Caco-2 (cell line): Measurements from ENCODE around the gene UGT1A6. TPM values are rescaled to one million over a fixed set of nuclear protein-coding genes. Genes with fewer than 3 reads are reported as not detected.

Source experiments
- BruUV-seq: library from RNA; stranded (reverse); fragments of 400-500 nt; replicated peaks from 2 replicates; lab custom pipeline; 2021; lab: Mats Ljungman, UMichigan
- CTCF ChIA-PET: fragments of 300-600 bp; sonication (Branson Sonifier 250); formaldehyde crosslinking; loops from one replicate; lab custom pipeline; 2022; ENCODE audit warnings: antibody characterized with exemption; lab: Charles Lee
- POLR2A ChIA-PET: fragments of 300-600 bp; sonication (Branson Sonifier 250); formaldehyde crosslinking; loops from one replicate; lab custom pipeline; 2022; ENCODE audit warnings: antibody characterized with exemption; lab: Charles Lee
- DNase-seq, 2 experiments: peaks; one replicate each; pipeline versions ENCODE4 v3.0.0 to v3.0.0-alpha.2; 2020 to 2022
- H3K27me3 ChIP-seq: replicated peaks from 2 replicates; pipeline ENCODE4 v1.6.0; 2011; ENCODE audit warnings: low read length; ENCODE audit not compliant: control insufficient read depth, insufficient read depth
- H3K36me3 ChIP-seq: 2 replicates; pipeline ENCODE4 v1.5.1; 2011; ENCODE audit warnings: low read length; ENCODE audit not compliant: control insufficient read depth, insufficient read depth
- H3K4me1 ChIP-seq: fragments of 250-450 bp; sonication (Bioruptor Pico); 2 replicates; pipeline ENCODE4 v1.5.1; 2020; ENCODE audit warnings: mild to moderate bottlenecking
- H3K4me3 ChIP-seq: 2 replicates; pipeline ENCODE4 v1.5.1; 2011; ENCODE audit warnings: low read depth, mild to moderate bottlenecking, control low read depth, low read length
- H3K9me3 ChIP-seq: fragments of 250-450 bp; sonication (Bioruptor Pico); 2 replicates; pipeline ENCODE4 v1.5.1; 2020; ENCODE audit warnings: mild to moderate bottlenecking, moderate library complexity
- H3K27ac Mint-ChIP-seq: one replicate; pipeline ENCODE4 v1.8.0; 2022; ENCODE audit warnings: mixed read lengths; ENCODE audit not compliant: unreplicated experiment
- H3K27me3 Mint-ChIP-seq: one replicate; pipeline ENCODE4 v1.8.0; 2022; ENCODE audit warnings: mixed read lengths; ENCODE audit not compliant: insufficient read depth, unreplicated experiment
- H3K36me3 Mint-ChIP-seq: one replicate; pipeline ENCODE4 v1.8.0; 2022; ENCODE audit warnings: mild to moderate bottlenecking, mixed read lengths; ENCODE audit not compliant: insufficient read depth, unreplicated experiment
- H3K4me1 Mint-ChIP-seq: one replicate; pipeline ENCODE4 v1.8.0; 2022; ENCODE audit warnings: low read depth, mixed read lengths; ENCODE audit not compliant: unreplicated experiment
- H3K4me3 Mint-ChIP-seq: one replicate; pipeline ENCODE4 v1.8.0; 2022; ENCODE audit warnings: mild to moderate bottlenecking, moderate library complexity, mixed read lengths; ENCODE audit not compliant: unreplicated experiment
- H3K9me3 Mint-ChIP-seq: one replicate; pipeline ENCODE4 v1.8.0; 2022; ENCODE audit warnings: mixed read lengths; ENCODE audit not compliant: unreplicated experiment
- intact Hi-C: fragments of 100-400 bp; cut with micrococcal nuclease; formaldehyde crosslinking; loops from one replicate; pipeline ENCODE4 v1.10.0; 2022; ENCODE audit not compliant: unreplicated experiment
- total RNA-seq: library from RNA; stranded (reverse); gene quantifications from 2 replicates; pipeline ENCODE4 v1.2.3, GENCODE V29; 2022
- TF ChIP-seq, protein P1 (sequence below), 2 experiments: fragments of 200-600 bp in 1 of 2; IDR thresholded peaks; 1 replicate in 1 of 2; 2 replicates in 1 of 2; pipeline versions ENCODE4 v1.5.1 to v1.8.0; 2011 to 2022; ENCODE audit warnings: antibody characterized with exemption in 1 of 2, control low read depth in 1 of 2, inconsistent platforms in 1 of 2, low read depth in 1 of 2, low read length in 1 of 2, mild to moderate bottlenecking in 1 of 2, moderate library complexity in 1 of 2; ENCODE audit not compliant: insufficient read depth in 1 of 2, severe bottlenecking in 1 of 2, unreplicated experiment in 1 of 2

Gene UGT1A6
- total RNA-seq, 1 experiment from 2014 or later, result 33.9 TPM

DNA sequence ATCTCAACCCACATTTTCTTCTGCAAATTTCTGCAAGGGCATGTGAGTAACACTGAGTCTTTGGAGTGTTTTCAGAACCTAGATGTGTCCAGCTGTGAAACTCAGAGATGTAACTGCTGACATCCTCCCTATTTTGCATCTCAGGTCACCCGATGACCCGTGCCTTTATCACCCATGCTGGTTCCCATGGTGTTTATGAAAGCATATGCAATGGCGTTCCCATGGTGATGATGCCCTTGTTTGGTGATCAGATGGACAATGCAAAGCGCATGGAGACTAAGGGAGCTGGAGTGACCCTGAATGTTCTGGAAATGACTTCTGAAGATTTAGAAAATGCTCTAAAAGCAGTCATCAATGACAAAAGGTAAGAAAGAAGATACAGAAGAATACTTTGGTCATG, 75.4 kb downstream of the UGT1A6 start:
- Mint-ChIP-seq H3K27ac (no peak overlapping the region), H3K9me3 (no peaks in the 10 kb centered on the region), H3K4me3 (no peak overlapping the region), H3K36me3 (peaks cover 23% of the 10 kb centered on the region), H3K27me3 (no peaks in the 10 kb centered on the region), H3K4me1 (peaks cover 9% of the 10 kb centered on the region)
- intact Hi-C loops, result no loop called here
- DNase-seq, result no peak
- Histone ChIP-seq H3K9me3 (no peaks in the 10 kb centered on the region), H3K4me3 (no peak overlapping the region), H3K36me3 (no peaks in the 10 kb centered on the region), H3K4me1 (no peaks in the 10 kb centered on the region), H3K27me3 (no peaks in the 10 kb centered on the region)
- POLR2A ChIA-PET, result no interaction called here
- BruUV-seq, result no TSS peak
- CTCF ChIA-PET, result no interaction called here
- TF ChIP-seq, protein P1, sequence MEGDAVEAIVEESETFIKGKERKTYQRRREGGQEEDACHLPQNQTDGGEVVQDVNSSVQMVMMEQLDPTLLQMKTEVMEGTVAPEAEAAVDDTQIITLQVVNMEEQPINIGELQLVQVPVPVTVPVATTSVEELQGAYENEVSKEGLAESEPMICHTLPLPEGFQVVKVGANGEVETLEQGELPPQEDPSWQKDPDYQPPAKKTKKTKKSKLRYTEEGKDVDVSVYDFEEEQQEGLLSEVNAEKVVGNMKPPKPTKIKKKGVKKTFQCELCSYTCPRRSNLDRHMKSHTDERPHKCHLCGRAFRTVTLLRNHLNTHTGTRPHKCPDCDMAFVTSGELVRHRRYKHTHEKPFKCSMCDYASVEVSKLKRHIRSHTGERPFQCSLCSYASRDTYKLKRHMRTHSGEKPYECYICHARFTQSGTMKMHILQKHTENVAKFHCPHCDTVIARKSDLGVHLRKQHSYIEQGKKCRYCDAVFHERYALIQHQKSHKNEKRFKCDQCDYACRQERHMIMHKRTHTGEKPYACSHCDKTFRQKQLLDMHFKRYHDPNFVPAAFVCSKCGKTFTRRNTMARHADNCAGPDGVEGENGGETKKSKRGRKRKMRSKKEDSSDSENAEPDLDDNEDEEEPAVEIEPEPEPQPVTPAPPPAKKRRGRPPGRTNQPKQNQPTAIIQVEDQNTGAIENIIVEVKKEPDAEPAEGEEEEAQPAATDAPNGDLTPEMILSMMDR (IDR thresholded peaks at IDR 0.05; ENCODE audit: insufficient read depth in 1 of 2, low read depth in 1 of 2, low read length in 1 of 2, severe bottlenecking in 1 of 2, unreplicated experiment in 1 of 2), result no peak

DNA sequence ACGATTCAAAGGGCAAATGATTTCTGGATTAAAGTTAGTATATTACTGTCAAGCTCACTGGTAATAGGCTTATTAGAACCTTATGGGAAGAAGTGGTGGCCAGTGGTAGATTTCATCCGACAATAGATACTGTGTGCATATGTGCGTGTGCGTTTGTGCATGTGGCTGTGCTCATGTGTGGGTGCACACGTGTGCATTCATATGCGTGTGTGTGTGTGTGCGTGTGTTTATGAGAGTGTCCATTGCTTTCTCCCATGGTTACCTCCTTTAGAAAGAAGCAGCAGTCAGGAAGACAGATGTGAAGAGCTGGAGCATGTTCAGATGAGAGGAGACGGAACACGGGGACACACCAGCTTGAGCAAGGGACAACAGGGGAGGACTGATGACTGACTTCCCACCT, 76.6 kb downstream of the UGT1A6 start:
- H3K9me3 Mint-ChIP-seq, result no peaks in the 10 kb centered on the region
- no peak overlapping the region for H3K4me3 Mint-ChIP-seq
- H3K4me1 ChIP-seq, result no peaks in the 10 kb centered on the region
- no peaks in the 10 kb centered on the region for H3K27me3 ChIP-seq
- DNase-seq, result no peak
- POLR2A ChIA-PET, result no interaction called here
- no peak overlapping the region for H3K4me3 ChIP-seq
- peaks cover 14% of the 10 kb centered on the region for H3K36me3 Mint-ChIP-seq
- H3K27me3 Mint-ChIP-seq, result no peaks in the 10 kb centered on the region
- no peak overlapping the region for H3K27ac Mint-ChIP-seq
- no peaks in the 10 kb centered on the region for H3K36me3 ChIP-seq
- TF ChIP-seq, protein P1 (IDR thresholded peaks at IDR 0.05; ENCODE audit: insufficient read depth in 1 of 2, low read depth in 1 of 2, low read length in 1 of 2, severe bottlenecking in 1 of 2, unreplicated experiment in 1 of 2), result no peak
- no peaks in the 10 kb centered on the region for H3K9me3 ChIP-seq
- no TSS peak for BruUV-seq
- intact Hi-C loops, result no loop called here
- CTCF ChIA-PET, result no interaction called here
- peaks cover under 1% of the 10 kb centered on the region for H3K4me1 Mint-ChIP-seq

DNA sequence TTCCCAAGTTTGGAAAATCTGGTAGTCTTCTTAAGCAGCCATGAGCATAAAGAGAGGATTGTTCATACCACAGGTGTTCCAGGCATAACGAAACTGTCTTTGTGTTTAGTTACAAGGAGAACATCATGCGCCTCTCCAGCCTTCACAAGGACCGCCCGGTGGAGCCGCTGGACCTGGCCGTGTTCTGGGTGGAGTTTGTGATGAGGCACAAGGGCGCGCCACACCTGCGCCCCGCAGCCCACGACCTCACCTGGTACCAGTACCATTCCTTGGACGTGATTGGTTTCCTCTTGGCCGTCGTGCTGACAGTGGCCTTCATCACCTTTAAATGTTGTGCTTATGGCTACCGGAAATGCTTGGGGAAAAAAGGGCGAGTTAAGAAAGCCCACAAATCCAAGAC, 79.5 kb downstream of the UGT1A6 start:
- no TSS peak for BruUV-seq
- Histone ChIP-seq H3K9me3 (no peaks in the 10 kb centered on the region), H3K4me1 (no peaks in the 10 kb centered on the region), H3K4me3 (no peak overlapping the region), H3K36me3 (no peaks in the 10 kb centered on the region), H3K27me3 (no peaks in the 10 kb centered on the region)
- Mint-ChIP-seq H3K4me1 (no peaks in the 10 kb centered on the region), H3K9me3 (peaks cover 10% of the 10 kb centered on the region), H3K36me3 (peaks cover 25% of the 10 kb centered on the region), H3K27ac (no peak overlapping the region), H3K27me3 (no peaks in the 10 kb centered on the region), H3K4me3 (no peak overlapping the region)
- TF ChIP-seq, protein P1 (IDR thresholded peaks at IDR 0.05; ENCODE audit: insufficient read depth in 1 of 2, low read depth in 1 of 2, low read length in 1 of 2, severe bottlenecking in 1 of 2, unreplicated experiment in 1 of 2), result no peak
- DNase-seq, result no peak
- POLR2A ChIA-PET, result no interaction called here
- intact Hi-C loops, result no loop called here
- CTCF ChIA-PET, result no interaction called here
